Upper lobe of right lung (tissue), 1 donor: Measurements from ENCODE around the gene AP2B1. TPM values are rescaled to one million over a fixed set of nuclear protein-coding genes. Genes with fewer than 3 reads are reported as not detected.
A peak's percentile ranks its signal among the peaks of the same experiment; 100 is the strongest.

ENCODE experiments used
- ATAC-seq: fragments of 200-7000 bp; cut with Tn5 transposase; one replicate; pipeline ENCODE4 v1.9.1; 2020; ENCODE audit warnings: mild to moderate bottlenecking, moderate library complexity
- DNase-seq: peaks from one replicate; pipeline ENCODE4 v3.0.0-alpha.2; 2020
- H3K27ac ChIP-seq: fragments of 200-600 bp; one replicate; pipeline ENCODE4 v1.8.0; 2022
- H3K27me3 ChIP-seq: fragments of 200-600 bp; one replicate; pipeline ENCODE4 v1.8.0; 2022; ENCODE audit warnings: mild to moderate bottlenecking
- H3K36me3 ChIP-seq: fragments of 200-600 bp; one replicate; pipeline ENCODE4 v1.8.0; 2022
- H3K4me1 ChIP-seq: fragments of 200-600 bp; one replicate; pipeline ENCODE4 v1.8.0; 2022
- H3K4me3 ChIP-seq: fragments of 200-600 bp; one replicate; pipeline ENCODE4 v1.8.0; 2022; ENCODE audit warnings: mild to moderate bottlenecking
- H3K9me3 ChIP-seq: fragments of 200-600 bp; one replicate; pipeline ENCODE4 v1.8.0; 2022
- intact Hi-C: fragments of 100-400 bp; cut with DNase I; formaldehyde crosslinking; loops from one replicate; pipeline ENCODE4 v1.11.0; 2022
- total RNA-seq: library from RNA; stranded (reverse); fragmentation: NEBNext Ultra II Directional; extraction: Animal tissue kit (Norgen Biotek cat#: 25700); gene quantifications from one replicate; pipeline ENCODE4 v1.2.1, GENCODE V29; 2021
- TF ChIP-seq, protein P1 (sequence below): fragments of 200-600 bp; IDR thresholded peaks from one replicate; pipeline ENCODE4 v1.8.0; 2022; ENCODE audit warnings: antibody characterized with exemption
- donor health status: DM: no; HTN: yes; CAD: no; lungs with severe emphysema.

AP2B1 gene
- total RNA-seq, 1 donor from 2014 or later = 153 TPM

DNA sequence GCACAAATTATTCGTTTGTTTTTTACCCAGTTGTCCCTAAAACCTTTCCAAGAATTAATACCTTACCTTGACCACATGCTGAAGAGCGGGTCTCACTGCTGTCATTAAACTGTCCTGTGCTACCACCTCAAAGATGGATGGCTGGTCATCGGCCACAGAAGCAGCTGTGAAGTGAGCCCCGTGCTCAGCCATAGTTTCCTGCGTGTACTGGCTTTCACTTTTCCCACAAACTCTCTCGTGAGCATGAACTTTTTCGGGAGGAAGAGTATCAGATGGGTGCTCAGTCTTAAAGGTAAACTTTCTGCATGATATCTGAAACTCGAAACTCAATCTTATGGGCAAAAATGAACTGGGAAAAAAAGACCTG is 9.3 kb upstream of the AP2B1 start:
- TF ChIP-seq, protein P1, sequence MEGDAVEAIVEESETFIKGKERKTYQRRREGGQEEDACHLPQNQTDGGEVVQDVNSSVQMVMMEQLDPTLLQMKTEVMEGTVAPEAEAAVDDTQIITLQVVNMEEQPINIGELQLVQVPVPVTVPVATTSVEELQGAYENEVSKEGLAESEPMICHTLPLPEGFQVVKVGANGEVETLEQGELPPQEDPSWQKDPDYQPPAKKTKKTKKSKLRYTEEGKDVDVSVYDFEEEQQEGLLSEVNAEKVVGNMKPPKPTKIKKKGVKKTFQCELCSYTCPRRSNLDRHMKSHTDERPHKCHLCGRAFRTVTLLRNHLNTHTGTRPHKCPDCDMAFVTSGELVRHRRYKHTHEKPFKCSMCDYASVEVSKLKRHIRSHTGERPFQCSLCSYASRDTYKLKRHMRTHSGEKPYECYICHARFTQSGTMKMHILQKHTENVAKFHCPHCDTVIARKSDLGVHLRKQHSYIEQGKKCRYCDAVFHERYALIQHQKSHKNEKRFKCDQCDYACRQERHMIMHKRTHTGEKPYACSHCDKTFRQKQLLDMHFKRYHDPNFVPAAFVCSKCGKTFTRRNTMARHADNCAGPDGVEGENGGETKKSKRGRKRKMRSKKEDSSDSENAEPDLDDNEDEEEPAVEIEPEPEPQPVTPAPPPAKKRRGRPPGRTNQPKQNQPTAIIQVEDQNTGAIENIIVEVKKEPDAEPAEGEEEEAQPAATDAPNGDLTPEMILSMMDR = no peak
- H3K27ac ChIP-seq = peak overlapping the region; percentile 92
- H3K36me3 ChIP-seq = peaks cover 23% of the 10 kb centered on the region
- DNase-seq (no peak), ATAC-seq (peak; percentile 32)
- no peaks in the 10 kb centered on the region for H3K9me3 ChIP-seq
- H3K4me3 ChIP-seq = peak overlapping the region; percentile 69
- no peaks in the 10 kb centered on the region for H3K27me3 ChIP-seq
- peaks cover 15% of the 10 kb centered on the region for H3K4me1 ChIP-seq
- intact Hi-C loops = no loop called here

DNA sequence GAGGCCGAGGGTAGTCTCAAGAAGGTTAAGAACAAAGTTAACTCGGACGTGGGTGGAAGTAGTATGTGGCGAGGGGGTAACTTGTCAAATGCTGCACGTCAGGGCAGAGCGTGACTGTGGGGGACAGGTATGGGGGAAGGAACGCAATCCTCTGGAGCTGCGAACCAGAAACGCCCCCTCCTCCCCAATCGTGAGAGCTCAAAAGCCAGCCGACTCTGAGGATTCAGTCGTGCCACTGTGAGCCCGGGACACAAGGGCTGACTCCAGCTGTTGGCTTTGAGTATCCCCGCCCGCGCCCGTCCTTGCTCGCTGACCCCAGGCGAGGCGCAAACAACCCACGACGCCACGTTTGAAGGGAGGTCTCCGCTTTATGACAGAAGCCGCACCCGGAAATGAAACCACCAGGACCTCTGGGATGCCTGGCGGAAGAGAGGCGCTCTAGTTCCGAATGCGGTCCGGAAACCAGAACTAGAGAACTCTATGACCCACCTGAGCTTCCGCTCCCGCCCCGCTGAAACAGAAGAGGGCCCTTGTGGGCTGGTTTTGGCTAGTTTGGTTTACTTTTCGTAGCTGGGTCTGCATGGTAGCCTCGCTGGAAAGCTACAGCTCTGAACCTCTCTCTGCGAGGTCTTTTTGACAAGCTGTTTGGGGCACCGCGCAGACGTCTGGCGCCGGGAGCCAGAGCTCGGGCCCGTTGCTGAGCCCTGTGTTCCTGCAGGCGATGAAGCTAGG is 8.8 kb upstream of the AP2B1 start, which contains the start of gene PEX12:
TSS of gene PEX12 (minus strand) at position 375 of the 732 bp plus-strand sequence. CDS start 550 bp downstream, outside the sequence.
- peak within 1 kb of the TSS; percentile 92 for H3K27ac ChIP-seq
- TF ChIP-seq, protein P1 = no peak

DNA sequence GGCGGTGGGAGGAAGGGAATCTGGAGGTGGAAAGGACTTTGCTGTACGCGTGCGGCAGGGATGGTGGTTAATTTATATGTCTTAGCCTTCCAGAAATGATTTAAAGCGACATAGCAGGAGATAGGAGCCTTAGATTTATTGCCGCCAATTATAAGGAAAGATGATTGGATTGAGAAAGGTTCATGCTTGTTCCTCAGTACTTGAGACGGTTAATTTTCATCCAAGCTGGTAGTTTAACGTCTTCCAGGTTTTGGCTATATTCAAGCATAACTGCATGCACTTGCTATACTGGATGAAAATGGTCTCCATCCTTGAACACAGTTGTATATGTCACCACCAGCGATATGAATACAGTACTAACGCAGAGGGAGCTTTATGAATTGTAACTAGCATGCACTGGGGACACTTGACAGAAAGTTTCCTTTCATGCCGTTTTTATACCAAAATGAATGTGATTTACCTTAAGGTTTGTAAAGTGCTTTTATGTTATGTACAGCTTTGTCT is 8.1 kb upstream of the AP2B1 start:
- intact Hi-C loops = no loop called here
- Histone ChIP-seq H3K27ac (peak overlapping the region; percentile 92), H3K9me3 (no peaks in the 10 kb centered on the region), H3K36me3 (peaks cover 19% of the 10 kb centered on the region), H3K4me3 (peak overlapping the region; percentile 69), H3K4me1 (peaks cover 15% of the 10 kb centered on the region), H3K27me3 (no peaks in the 10 kb centered on the region)
- DNase-seq = no peak
- no peak for ATAC-seq
- TF ChIP-seq, protein P1 = no peak

More for the DNA sequence above, 8.8 kb upstream of the AP2B1 start, which contains the start of gene PEX12:
- intact Hi-C loops = no loop called here
- Histone ChIP-seq H3K4me3 (peak within 1 kb of the TSS; percentile 69), H3K4me1 (peaks cover 15% of the 10 kb centered on the region), H3K9me3 (no peaks in the 10 kb centered on the region), H3K27me3 (no peaks in the 10 kb centered on the region), H3K36me3 (peaks cover 23% of the 10 kb centered on the region)
- ATAC-seq (peak; percentile 99), DNase-seq (peak; percentile 92)

DNA sequence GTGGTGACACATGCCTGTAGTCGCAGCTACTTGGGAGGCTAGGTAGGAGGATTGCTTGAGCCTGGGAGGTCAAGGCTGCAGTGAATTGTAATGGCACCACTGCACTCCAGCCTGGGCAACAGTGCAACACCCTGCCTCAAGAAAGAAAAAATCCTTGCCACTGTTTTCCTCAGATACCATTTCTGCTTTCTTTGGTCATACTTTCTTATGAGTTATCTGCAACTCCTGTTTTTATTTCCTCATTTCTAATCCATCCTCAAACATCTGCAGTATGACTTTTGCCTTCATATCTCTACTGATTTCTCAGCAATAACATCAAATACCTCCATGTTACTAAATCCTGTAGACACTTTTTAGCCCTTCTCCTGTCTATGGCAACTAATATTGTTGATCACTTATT is 3.1 kb upstream of the AP2B1 start:
- ATAC-seq = no peak
- Histone ChIP-seq H3K9me3 (no peaks in the 10 kb centered on the region), H3K27me3 (no peaks in the 10 kb centered on the region), H3K36me3 (no peaks in the 10 kb centered on the region), H3K27ac (no peak overlapping the region), H3K4me1 (peaks cover 17% of the 10 kb centered on the region), H3K4me3 (no peak overlapping the region)
- TF ChIP-seq, protein P1 = no peak
- intact Hi-C loops = no loop called here
- no peak for DNase-seq

DNA sequence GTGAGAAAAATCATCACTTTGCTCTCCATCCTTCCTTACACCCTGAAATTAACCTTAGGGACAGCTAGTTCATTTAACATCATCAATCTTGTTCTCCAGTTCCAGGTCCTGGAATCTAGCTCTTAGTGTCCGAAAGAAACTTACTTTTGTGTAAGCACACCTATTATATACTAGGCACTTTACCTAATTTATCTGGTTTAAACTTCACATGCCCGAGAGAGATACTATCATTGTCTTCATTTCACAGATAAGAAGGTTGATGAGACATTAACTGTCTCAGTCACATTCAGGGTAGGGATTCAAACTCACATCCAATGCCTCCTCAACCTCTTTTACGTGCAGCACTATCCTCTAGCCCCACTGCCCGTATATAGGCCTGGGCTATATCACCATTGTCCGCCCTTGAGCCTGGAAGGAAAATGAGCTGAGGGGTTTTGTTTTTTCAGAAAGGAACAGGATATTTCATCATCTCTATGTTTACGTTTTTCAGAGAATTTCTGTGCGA is 501 bp upstream of the AP2B1 start:
- intact Hi-C loops = no loop called here
- Histone ChIP-seq H3K27me3 (no peaks in the 10 kb centered on the region), H3K9me3 (no peaks in the 10 kb centered on the region), H3K27ac (peak overlapping the region; percentile 97), H3K4me3 (peak overlapping the region; percentile 95), H3K4me1 (peaks cover 26% of the 10 kb centered on the region), H3K36me3 (no peaks in the 10 kb centered on the region)
- DNase-seq (no peak), ATAC-seq (peak; percentile 3)
- TF ChIP-seq, protein P1 = no peak
